HG03103 (cell line): ENCODE results near the gene CX3CR1.
"Not testable (repeated sequence)": the region's sequence is repeated elsewhere in the genome, so short reads cannot be mapped to it uniquely, and the experiment has no call there.

Experiments
- ATAC-seq: cut with Tn5 transposase; IDR thresholded peaks from one replicate; pipeline ENCODE4 v1.9.1; 2021; ENCODE audit warnings: low read depth; ENCODE audit not compliant: unreplicated experiment

The CX3CR1 gene, protein sequence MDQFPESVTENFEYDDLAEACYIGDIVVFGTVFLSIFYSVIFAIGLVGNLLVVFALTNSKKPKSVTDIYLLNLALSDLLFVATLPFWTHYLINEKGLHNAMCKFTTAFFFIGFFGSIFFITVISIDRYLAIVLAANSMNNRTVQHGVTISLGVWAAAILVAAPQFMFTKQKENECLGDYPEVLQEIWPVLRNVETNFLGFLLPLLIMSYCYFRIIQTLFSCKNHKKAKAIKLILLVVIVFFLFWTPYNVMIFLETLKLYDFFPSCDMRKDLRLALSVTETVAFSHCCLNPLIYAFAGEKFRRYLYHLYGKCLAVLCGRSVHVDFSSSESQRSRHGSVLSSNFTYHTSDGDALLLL

DNA sequence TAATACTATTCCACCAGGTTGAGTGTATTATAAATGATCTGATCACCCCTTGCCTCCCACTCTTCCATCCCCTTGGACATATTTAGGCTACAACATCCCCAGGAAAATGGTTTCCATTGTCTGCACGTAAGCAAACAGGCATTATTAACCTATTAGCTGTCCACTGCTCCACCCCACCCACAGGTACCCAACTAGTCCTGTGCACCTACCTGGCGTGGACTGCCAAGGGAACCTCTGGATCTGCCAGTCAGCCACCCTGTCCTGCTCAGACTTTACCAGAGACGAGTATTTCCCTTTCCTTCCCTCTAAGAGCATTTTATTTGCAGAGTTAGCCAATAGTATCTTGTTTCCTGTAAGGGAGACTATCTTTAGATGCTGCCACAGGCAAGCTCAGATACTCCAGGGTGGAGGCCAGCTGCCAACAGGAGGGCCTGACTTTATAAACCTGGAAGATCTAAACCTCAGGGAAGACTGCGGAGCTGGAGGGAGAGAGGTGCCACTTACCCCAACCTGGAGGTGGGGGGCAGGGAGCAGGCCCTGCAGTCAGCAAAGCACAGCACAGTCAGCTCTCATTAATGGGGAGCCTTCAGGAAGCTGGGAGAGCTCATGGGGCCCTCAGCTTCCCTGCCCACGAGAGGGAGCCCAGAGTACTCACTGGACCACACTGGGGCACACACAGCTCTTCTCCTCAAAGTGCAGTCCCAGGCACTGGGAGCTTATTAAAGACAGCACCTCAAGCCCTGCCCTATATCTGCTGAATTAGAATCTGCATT, at the start of gene CX3CR1:
TSS of gene CX3CR1 (minus strand) at position 292 of the 773 bp plus-strand sequence. CDS start 13,527 bp downstream, outside the sequence.
- no peak for ATAC-seq

DNA sequence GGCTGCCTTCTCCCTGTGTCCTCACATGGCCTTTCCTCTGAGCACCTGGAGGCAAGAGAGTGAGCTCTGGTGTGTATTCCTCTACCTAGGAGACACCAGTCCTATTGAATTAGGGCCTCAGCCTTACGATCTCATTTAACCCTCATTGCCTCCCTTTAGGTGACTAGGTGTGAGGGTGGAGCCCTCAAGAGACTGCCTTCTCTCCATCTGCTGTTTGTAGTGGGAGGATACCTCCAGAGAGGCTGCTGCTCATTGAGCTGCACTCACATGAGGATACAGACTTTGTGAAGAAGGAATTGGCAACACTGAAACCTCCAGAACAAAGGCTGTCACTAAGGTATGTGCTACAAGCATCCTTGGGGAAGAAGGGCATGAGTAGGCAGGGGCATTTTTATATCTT, 49.7 kb upstream of the CX3CR1 start, which contains the start of gene CCR8:
TSS of gene CCR8 (plus strand) at position 217 of the 400 bp plus-strand sequence. CDS start 2,623 bp downstream, outside the sequence.
- no peak for ATAC-seq

DNA sequence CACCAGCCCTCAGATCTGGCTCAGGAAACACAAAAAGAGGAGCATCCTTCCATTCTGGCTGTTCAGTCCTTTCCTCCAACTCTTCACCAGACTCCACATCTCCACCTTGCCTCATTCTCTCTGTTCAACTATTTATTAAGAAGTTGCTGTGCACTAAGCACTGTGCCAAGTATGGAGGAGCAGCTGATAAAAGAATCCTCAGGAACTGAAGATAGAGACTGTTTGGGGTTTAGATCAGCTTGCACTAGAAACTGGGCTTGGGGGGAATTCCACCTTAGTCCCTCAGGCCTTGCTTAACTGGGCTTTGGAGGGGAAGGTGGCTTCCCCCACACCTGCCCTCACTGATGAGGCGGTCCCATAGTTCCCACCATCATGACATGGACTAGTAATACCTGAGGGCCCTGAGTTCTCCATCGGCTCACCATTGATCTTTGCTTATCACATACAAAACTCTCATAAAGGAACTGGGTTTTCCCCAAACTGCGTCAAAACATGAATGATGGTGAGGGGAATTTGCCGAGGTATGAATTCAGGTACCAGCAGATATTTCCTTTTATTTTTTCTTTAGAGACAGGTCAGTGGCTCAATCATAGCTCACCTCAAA, 48.0 kb upstream of the CX3CR1 start:
- ATAC-seq, result peak; percentile 46

DNA sequence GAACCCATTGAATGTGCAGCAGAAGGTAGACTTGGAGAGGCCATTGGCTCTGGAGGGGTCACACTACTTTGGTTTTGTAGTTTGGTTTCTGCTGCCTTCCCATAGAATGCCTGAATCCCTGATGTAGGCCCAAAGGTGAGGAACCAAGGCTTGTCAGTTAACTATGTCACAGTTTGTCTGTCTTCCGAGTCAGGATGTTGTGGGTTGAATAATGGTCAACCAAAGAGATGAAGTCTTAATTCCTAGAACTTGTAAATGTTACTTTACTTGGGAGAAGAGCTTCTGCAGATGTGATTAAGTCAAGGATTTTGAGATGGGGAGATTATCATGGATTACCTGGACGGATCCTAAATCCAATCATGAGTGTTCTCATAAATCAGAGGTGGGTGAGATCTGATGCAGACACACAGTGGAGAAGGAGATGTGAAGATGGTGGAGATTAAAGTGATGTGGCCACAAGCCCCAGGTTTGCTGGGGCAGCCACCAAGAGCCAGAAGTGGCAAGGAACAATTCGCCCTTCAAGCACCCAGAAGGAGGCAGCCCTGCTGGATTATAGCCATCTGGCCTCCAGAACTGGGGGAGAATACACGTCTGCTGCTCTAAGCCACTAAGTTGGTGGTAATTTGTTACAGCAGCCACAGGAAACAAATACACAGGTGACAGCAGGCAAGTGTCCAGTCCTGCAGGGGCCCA, 47.4 kb upstream of the CX3CR1 start:
- ATAC-seq, result no peak

DNA sequence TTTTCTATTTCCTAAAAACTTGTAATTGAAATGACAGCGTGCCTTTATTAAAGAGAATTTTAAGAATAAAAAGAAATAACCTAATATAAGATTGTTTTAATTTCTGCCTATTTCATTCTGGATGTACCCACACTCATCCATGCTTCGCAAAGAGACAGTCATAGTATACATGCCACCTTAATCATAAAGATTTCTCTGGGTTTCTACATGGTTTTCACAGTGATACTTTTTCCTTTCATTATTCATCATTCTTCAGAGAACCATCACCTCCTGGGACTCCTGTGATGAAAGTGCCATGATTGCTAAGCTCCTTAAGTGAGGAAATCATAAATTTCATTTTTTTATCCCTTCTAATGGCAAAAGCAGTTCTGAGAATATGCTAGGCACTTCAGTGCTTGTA, 45.4 kb upstream of the CX3CR1 start:
- ATAC-seq, result no peak

DNA sequence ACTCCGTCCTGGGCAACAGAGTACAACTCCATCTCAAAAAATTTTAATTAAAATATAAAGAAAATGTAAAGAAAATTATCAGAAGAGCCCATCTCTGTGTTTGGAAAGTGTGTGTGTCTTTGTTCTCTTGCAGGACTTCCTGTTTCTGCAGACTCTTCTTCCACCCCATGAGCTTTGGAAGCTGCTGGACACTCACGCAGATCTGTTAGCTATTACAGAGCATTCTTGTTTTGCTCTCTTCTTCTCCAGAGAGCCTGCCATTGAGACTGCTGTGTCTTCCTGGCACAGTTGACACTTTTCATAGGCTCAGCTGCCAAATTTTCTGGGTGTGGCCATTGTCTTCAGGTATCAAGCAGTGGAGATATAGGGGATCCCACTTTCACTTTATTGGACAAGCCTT, 43.7 kb upstream of the CX3CR1 start:
- no peak for ATAC-seq

DNA sequence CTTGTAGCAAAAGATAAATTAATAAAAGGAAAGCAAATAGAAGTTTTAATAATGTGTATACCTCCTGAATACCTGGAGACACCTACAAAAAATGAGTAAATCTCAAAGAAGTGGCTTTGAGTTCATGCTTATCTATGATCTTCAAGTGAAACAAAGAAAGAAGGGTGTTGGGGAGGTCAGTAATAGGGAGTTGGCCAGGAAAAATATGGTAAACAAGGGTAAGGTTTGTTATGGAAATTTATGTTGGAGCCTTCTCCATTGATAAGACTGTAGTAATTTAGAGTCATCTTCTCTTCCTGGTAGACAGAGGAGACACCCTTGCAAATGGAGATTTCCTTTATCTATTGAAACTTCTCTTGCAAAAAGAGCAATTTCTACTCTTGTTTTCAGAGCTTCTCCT, 43.1 kb upstream of the CX3CR1 start:
- ATAC-seq, result no peak

DNA sequence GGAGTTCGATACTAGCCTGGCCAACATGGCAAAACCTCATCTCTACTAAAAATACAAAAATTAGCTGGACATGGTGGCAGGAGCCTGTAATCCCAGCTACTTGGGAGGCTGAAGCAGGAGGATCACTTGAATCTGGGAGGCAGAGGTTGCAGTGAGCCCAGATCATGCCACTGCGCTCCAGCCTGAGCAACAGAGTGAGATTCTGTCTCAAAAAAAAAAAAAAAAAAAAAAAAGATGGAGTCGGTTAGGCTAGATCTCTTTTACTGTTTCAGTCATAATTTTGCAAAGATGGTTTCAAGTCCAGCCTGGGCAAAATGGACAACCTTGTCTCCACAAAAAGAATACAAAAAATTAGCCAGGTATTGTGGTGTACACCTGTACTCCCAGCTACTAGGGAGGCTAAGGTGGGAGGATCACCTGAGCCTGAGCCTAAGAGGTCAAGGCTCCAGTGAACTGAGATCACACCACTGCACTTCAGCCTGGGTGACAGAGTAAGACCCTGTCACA, 42.4 kb upstream of the CX3CR1 start:
- ATAC-seq, result not testable (repeated sequence)

DNA sequence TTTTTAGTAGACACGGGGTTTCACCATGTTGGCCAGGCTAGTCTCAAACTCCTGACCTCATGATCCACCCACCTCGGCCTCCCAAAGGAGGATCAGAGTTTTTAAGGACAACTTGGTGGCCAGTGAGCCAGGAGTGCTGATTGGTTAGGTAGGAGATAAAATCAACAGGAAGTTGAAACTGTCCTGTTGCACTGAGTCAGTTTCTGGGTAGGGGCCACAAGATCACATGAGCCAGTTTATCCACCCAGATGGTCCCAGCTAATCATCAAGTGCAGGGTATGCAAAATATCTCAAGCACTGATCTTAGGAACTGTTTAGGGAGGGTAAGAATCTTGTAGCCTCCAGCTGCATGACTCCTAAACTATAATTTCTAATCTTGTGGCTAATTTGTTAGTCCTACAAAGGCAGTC, 41.7 kb upstream of the CX3CR1 start:
- ATAC-seq, result not testable (repeated sequence)

DNA sequence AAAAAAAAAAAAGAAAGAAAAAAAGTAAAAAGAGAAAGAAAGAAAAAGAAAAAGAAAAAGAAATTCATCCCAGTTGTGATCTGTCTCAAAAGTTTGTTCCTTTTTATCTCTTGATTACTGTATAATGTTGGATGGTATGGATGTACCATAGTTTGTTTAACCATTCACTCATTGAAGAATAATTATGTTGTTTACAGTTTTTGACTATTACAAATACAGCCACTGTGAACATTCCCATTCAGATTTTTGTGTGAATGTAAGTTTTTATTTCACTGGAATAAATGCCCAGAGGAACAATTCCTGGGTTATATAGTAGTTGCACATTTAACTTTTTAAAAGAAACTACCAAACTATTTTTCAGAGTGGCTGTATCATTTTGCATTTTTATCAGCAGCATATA, 39.4 kb upstream of the CX3CR1 start:
- no peak for ATAC-seq

DNA sequence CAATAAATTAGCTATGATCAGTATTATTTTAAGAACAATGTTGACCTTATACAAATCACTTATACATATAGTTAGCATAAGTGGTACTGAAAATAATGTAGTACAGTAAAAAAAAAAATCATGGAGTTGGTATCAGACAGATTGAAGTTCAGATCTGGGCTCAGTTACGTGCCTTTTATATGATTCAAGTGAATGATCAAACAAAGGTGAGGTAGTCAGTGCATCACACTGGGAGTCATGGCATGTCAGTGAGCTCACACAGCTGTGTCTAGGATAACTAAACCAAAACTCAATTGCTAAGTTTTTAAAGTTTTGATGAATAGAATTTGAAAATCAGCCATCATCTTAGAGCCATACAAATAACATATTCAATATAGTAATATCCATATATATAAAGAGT, 38.5 kb upstream of the CX3CR1 start:
- ATAC-seq, result no peak

DNA sequence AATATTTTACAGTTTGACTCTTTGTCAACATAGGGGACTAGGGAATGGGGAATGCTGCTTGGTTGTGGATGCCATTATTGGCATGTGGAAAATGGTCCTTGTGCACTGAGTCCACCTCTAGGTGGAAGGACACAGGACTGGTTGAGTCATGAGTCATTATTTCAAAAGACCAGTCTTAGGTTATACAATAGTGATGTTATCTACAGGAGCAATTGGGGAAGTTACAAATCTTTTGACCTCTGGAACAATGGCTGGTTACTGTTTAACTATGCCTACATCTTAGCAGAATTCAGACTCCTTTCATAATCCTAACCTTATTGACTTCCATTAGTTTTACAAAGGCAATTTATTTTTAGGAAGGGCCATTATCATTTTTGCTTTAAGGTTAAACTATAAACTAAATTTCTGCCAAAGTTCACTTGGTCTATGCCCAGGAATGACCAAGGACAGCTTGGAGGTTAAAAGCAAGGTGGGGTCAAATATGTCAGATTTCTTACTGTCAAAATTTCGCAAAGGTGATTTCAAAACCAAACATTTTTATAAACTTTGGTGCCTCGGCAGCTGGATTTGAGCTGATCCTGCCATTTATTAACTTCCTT, 37.8 kb upstream of the CX3CR1 start:
- no peak for ATAC-seq

DNA sequence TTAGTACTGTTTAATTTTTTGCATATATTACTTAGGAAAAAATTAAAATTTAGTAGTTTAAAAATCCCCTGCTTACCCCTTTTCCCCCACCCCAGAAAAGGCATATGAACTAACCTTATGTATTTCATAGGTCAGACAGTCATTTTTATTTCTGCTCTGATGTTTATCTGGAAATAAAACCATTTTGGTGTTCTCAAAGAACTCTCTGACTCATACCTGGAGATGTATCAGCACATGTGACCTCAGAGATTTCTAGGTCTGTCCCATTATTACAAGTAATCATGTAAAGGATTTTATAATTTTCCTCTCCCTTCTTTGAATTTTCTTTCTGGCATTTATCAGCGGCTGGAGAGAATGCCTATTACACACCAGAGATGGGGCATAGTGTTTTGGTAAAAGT, 35.6 kb upstream of the CX3CR1 start:
- no peak for ATAC-seq

DNA sequence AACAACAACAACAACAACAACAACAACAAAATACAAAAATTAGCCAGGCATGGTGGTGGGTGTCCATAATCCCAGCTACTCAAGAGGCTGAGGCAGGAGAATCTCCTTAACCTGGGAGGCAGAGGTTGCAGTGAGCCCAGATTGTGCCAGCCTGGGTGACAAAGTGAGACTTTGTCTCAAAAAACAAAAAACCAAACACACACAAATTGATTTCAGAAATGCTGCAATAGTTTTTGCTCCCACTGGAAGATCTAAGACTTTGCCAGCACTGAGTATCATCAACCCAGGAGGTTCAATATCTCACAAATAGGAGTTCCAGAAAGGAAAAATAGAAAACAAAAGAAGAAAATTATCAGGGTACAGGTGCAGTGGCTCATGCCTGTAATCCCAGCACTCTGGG, 33.5 kb upstream of the CX3CR1 start:
- ATAC-seq, result no peak

DNA sequence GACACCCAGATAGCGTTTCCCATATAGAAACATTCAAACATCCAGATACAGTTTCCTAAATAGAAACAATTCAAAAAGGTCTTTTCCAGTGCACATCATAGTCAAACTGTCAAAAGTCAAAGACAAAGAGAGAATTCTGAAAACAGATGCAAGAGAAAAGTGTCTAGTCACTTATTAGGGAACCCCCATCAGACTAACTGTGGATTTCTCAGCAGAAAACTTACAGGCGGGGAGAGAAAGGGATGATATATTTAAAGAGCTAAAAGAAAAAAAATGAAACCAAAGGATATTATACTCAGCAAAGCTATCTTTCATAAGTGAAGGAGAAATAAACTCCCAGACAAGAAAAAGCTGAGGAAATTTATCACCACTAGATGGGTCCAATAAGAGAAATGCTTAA, 22.3 kb upstream of the CX3CR1 start:
- ATAC-seq, result no peak

DNA sequence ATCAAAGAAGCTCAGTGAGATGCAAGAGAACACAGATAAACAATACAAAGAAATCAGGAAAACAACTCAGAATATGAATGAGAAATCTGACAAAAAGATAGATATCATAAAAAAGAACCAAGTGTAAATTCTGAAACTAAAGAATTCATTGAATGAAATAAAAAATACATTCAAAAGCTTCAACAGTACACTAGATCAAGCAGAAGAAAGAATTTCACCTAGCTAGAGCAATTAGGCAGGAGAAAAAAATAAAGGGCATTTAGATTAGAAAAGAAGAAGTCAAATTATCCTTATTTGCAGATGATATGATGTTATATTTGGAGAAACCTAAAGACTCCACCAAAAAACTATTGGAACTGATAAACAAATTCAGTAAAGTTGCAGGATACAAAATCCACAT, 19.4 kb upstream of the CX3CR1 start:
- ATAC-seq, result no peak

DNA sequence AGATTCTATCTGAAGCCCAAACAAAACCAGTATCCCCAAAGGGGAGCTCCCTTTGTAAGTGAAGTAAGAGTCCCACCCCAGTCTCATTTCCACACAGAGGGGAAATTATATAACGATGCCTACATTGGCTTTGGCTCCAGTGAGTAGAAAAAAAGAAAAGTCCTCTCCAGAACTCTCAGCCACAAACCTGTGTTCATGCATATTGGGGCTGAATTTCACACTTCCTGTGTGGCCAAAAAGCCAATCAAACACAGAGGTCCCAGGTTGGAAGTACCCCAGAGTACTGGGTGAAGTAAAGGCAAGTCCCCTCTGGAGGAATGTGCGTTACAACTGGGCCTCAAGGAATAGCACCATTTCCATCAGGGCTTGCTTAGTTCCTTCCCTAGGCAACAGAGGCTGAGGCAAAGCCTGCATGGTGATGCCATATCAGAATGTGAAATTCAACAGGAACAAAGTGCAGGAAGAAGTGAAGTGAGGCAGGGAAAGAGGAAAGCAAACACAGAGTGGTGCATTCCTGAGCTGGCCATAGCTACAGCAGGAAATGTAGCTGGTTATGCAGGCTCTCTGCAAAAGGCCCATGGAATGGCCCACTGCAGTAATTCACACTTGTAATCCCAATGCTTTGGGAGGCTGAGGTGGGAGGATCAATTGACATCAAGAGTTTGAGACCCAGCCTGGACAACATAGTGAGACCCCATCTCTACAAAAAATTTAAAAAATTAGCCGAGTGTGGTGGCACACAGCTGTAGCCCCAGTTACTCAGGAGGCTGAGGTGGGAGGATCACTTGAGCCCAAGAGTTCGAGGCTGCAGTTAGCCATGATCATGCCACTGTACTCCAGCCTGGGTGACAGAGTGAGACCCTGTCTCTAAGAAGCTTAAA, 16.6 kb upstream of the CX3CR1 start:
- ATAC-seq, result no peak

DNA sequence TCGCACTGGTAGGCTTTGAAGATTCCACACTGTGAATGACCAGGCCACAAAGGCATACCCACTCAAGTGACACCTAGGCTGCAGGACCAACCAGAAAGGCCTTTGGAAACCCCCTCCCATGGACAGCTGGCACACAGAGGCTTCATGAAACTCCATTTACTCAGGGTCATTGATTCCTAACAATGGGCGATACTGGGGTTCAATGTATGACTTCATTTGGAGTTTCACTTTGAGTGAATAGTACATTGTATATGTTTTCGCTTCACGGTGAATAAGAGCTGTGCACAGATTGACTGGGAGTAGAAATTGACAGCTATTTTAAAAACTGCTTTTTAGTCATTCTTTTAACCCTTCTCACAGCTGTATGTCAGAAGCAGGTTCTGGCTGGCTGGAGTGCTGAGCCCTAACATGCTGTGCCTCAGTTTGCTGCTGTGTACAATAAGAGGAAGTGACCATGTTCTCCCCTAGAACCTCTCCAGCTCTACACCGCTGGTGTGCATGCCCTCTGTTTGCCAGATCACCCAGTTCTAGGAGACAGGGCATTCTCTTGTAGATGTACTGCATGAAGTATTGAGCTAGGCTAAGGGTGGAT, 15.4 kb upstream of the CX3CR1 start:
- peak; percentile 82 for ATAC-seq
